Thoracic aorta (tissue), 2 donors: ENCODE measurements around the gene FITM1. TPM values are rescaled to one million over a fixed set of nuclear protein-coding genes. Genes with fewer than 3 reads are reported as not detected.

Experiments
- ATAC-seq: fragments of 150-250 bp; one replicate; pipeline ENCODE4 v1.8.0; 2017; ENCODE audit warnings: low read depth; ENCODE audit not compliant: insufficient number of reproducible peaks, low FRiP score
- DNase-seq: peaks from one replicate; pipeline ENCODE4 v3.0.0-alpha.2; 2020; ENCODE audit warnings: low spot score
- H3K27ac ChIP-seq, 2 donors: fragments of 200-600 bp; sonication (generic); 1 replicate in 1 of 2; 2 replicates in 1 of 2; pipeline ENCODE4 v1.5.1; 2016; ENCODE audit warnings: mild to moderate bottlenecking in 2 of 2, moderate library complexity in 2 of 2
- H3K27me3 ChIP-seq: fragments of 200-600 bp; sonication (generic); replicated peaks from 2 replicates; pipeline ENCODE4 v1.6.0; 2016; ENCODE audit warnings: mild to moderate bottlenecking; ENCODE audit not compliant: insufficient read depth
- H3K36me3 ChIP-seq: fragments of 200-600 bp; sonication (generic); one replicate; pipeline ENCODE4 v1.5.1; 2016
- H3K4me1 ChIP-seq, 2 donors: fragments of 200-600 bp; sonication (generic); 1 replicate in 1 of 2; 2 replicates in 1 of 2; pipeline versions ENCODE4 v1.5.1 to v1.6.0; 2016; ENCODE audit warnings: low read depth in 2 of 2, mild to moderate bottlenecking in 1 of 2; ENCODE audit not compliant: control insufficient read depth in 1 of 2
- H3K4me3 ChIP-seq: fragments of 200-600 bp; sonication (generic); 2 replicates; pipeline ENCODE4 v1.5.1; 2016; ENCODE audit warnings: mild to moderate bottlenecking
- H3K9me3 ChIP-seq: fragments of 200-600 bp; sonication (generic); 2 replicates; pipeline ENCODE4 v1.5.1; 2016
- CTCF ChIP-seq: fragments of 200-600 bp; sonication (generic); IDR thresholded peaks from one replicate; pipeline ENCODE4 v1.5.1; 2019; ENCODE audit warnings: antibody characterized with exemption
- total RNA-seq, 2 donors: library from RNA; depleted of rRNA; stranded (reverse); fragments of >200 nt; gene quantifications; one replicate each; pipeline versions ENCODE4 v1.1.0 to v1.2.3, GENCODE V29; 2016

The FITM1 gene, protein sequence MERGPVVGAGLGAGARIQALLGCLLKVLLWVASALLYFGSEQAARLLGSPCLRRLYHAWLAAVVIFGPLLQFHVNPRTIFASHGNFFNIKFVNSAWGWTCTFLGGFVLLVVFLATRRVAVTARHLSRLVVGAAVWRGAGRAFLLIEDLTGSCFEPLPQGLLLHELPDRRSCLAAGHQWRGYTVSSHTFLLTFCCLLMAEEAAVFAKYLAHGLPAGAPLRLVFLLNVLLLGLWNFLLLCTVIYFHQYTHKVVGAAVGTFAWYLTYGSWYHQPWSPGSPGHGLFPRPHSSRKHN
- total RNA-seq, result under 1 TPM in 1 of 2 donors, not detected in 1; 0.78 TPM

DNA sequence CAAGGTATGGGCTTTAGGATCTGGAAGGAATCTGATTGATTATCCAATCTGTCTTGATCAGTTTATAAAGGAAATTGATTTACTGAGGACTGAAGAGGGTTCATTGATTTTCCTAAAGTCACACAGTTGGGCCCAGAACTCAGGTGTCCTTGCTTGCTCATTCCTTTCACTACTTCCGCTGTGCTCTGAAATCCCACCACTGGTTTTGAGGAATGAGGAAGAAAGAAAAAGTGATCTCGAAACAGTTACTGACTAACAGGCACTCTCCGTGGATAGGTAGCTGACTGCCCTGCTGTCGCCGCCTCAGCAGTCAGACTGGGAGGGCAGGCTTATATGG is at the start of gene FITM1:
Gene FITM1, plus strand, starts transcription at position 280 of the 337 bp plus-strand sequence. CDS start 905 bp downstream, outside the sequence.
- H3K4me3 ChIP-seq, result no peak within 1 kb of the TSS
- ATAC-seq, result no peak
- peaks cover 0 to 3% of the 10 kb centered on the region in 2 donors for H3K4me1 ChIP-seq
- H3K27ac ChIP-seq, result no peak within 1 kb of the TSS
- no peaks in the 10 kb centered on the region for H3K9me3 ChIP-seq
- TF ChIP-seq CTCF, result no peak
- H3K36me3 ChIP-seq, result no peaks in the 10 kb centered on the region
- no peak for DNase-seq
- no peaks in the 10 kb centered on the region for H3K27me3 ChIP-seq

DNA sequence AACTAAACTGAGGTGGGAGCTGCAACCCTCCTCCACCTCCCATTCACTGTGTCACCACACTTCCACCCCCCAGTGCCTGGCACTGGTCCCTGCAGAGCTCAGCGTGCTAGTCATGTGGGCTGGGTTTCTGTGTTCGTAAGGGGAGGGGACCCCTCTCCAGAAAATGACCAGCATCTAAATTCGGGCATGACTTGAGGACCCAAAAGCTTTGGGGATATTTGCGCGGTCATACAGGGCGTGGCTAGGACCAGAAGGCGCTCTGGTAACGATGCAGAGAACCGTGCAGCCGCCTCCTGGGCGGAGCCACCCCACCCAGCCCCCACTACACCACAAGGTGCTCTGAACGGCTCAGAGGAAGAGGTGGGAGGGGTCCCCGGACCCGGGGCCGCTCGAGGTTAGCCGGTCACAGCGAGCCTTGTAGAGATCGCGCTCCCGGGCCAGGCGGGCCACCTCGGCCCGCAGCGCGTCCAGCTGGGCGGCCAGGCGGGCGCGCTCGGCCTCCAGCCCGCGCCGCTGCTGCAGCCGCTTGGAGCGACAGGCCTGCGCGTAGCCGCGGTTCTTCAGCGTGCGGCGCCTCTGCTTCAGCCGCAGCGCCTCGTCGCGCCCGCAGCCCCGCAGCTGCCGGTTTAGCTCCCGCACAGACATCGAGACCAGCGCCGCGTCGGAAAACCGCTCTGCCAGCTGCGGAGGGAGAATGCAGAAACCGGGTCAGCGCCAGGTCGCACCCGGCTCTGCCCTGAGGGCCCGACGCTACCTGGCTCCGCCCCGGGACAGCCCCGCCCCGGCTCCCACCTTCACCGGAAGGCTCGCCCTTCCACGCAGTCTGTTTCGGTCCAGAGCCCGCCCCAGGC is 49.3 kb upstream of the FITM1 start:
- Histone ChIP-seq H3K27ac (no peak overlapping the region), H3K9me3 (no peaks in the 10 kb centered on the region), H3K36me3 (no peaks in the 10 kb centered on the region), H3K4me1 (peaks cover 0 to 16% of the 10 kb centered on the region in 2 donors), H3K27me3 (no peaks in the 10 kb centered on the region), H3K4me3 (peak overlapping the region; percentile 67)
- DNase-seq, result no peak
- no peak for ATAC-seq
- TF ChIP-seq CTCF, result no peak

DNA sequence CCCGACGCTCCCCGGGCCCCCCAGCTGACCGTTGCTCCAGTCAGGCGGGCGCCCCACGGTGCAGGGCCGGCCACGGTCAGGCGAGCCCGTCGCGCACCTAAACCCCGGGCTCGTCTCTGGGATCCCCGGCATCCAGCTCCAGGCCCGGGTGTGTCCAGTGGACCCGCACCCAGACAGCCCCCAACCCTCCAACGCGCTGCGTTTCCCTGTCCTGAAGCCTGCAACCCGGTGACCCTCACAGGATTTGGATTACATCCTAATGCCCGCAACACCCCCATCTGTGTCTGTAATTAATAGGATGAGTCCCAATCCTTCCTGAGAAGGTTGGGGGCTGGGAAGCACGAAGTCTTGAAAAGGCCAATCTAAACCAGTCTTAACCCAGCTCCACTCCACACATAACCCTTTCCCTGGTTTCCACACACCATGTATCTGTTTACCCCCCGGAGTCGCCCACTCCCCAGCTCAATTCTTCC is 48.7 kb upstream of the FITM1 start:
- Histone ChIP-seq H3K27me3 (no peaks in the 10 kb centered on the region), H3K4me3 (peak overlapping the region; percentile 67), H3K9me3 (no peaks in the 10 kb centered on the region), H3K27ac (no peak overlapping the region), H3K36me3 (no peaks in the 10 kb centered on the region), H3K4me1 (peaks cover 0 to 16% of the 10 kb centered on the region in 2 donors)
- DNase-seq (no peak), ATAC-seq (no peak)
- TF ChIP-seq CTCF, result no peak

DNA sequence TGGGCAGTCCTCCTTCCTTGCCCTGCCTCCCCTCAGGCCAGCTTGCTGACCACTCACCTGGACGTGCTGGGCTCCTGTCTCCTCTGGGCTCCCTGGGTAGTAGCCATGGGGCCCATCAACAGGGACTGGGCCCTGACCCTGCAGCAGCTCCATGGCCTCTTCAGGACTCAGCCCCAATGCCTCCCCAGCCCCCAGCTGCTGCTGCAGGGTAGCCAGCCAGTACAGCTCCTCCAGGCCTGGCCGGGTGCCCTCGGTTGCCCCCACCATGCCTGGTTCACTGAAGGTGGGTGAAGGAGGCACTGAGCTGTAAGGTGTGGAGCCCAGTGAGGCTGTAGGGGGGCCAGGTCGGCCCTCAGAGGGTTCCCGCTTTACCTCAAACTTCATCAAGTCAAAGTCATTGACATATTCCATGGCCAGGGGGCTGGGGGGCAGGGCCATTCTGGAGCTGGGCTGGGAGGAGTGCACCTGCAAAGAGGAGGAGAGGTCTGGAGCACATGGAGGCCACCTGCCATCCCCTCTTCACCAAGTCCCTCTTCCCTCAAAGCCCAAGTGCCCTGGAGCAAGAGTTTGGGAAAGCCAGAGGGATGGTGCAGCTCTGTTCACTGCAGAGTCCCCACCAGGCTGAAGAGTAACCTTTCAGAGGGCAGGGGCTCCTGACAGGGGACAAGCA is 47.9 kb upstream of the FITM1 start:
- H3K27me3 ChIP-seq, result no peaks in the 10 kb centered on the region
- ATAC-seq, result no peak

More for the DNA sequence above, 47.9 kb upstream of the FITM1 start:
- no peaks in the 10 kb centered on the region for H3K9me3 ChIP-seq
- DNase-seq, result no peak
- H3K4me1 ChIP-seq, result peaks cover 0 to 16% of the 10 kb centered on the region in 2 donors
- no peak overlapping the region for H3K4me3 ChIP-seq
- no peak overlapping the region for H3K27ac ChIP-seq
- no peak for TF ChIP-seq CTCF
- H3K36me3 ChIP-seq, result no peaks in the 10 kb centered on the region
